ENCODE results near the gene TRMT1L.

Gene TRMT1L

DNA sequence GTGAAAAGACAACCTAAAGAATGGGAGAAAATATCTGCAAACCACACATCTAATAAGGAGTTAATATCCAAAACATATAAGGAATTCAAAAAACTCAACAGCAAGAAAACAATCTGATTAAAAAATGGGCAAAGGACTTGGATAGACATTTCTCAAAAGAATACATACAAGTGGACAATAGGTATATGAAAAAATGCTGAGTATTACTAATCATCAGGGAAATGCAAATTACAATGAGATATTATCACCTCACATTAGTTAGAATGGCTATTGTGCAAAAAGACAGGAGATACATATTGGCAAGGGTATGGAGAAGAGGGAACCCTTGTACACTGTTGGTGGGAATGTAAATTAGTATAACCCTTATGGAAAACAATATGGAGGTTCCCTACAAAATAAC is 44.9 kb downstream of the TRMT1L start:
- DNase-seq, result no peak

GRCh38 chr1:185110145-185110544 is 46.6 kb downstream of the TRMT1L start:
- DNase-seq, result no peak

GRCh38 chr1:185108321-185108720 is 48.4 kb downstream of the TRMT1L start:
- DNase-seq, result no peak

GRCh38 chr1:185105121-185105520 is 51.6 kb downstream of the TRMT1L start:
- DNase-seq, result no peak

DNA sequence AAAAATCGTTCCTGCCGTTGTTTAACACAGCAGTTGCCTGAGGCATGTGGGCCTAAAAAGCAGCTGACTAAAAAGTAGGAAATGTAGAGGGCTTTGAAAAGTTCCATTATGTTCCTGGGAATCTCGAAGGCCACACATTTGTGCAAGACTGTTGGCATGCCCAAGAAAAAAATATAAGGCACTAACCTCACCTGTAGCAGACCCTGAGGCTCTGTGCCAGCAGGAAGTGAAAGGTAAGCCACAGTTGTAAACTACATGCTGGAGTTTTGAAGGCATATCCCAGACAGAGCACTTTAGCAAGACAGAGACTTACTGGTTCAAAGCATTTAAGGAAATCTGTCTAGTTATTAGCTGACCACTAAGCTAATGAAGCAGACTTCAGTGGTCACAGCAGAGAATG is 52.7 kb downstream of the TRMT1L start:
- no peak for DNase-seq

DNA sequence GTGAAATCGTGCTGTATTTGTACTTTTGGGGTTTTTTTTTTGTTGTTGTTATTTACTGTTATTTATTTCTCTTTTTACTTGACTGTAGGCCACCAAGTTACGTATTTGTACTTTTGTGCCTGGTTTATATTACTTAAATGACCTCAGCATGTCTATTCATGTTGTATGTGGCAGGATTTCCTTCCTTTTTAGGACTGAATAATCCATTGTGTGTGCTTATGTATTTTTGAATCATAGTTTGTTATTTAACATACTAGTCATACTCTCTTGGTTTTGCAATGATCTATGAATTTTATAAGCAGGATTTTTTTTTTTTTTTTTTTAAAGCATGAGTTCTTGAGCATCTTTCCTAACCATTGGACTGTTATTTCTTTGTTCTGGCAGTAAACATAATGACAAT is 60.2 kb downstream of the TRMT1L start:
- DNase-seq, result no peak

GRCh38 chr1:185094761-185095160 is 62.0 kb downstream of the TRMT1L start:
- no peak for DNase-seq

DNA sequence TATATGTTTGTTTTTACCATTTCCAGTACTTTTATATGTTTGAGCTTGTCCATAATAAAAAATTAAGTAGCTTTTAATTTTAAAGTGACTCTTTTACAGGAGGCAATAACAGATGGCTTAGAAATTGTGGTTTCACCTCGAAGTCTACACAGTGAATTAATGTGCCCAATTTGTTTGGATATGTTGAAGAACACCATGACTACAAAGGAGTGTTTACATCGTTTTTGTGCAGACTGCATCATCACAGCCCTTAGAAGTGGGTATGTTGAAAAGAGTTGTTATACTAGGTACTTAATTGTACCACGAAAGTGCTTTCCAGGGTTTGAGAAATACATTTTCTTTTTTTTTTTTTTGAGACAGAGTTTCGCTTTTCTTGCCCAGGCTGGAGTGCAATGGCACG is 65.3 kb downstream of the TRMT1L start:
- DNase-seq, result no peak

GRCh38 chr1:185087746-185088145 is 69.0 kb downstream of the TRMT1L start:
- DNase-seq, result no peak

GRCh38 chr1:185087101-185087500 is 69.7 kb downstream of the TRMT1L start:
- no peak for DNase-seq

DNA sequence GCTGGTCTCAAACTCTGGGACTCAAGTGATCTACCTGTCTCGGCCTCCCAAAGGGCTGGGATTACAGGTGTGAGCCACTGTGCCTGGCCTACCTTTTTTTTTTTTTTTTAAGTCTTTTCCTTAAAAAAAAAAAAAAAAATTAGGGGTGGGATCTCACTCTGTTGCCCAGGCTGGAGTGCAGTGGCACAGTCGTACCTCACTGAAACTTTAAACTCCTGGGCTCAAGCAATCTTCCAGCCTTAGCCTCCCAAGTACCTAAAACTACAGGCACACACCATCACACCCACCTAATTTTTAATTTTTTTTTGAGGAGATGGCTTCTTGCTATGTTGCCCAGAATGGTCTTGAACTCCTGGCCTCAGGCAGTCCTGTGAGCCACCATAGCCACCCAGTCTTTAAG is 72.9 kb downstream of the TRMT1L start:
- DNase-seq, result no peak

DNA sequence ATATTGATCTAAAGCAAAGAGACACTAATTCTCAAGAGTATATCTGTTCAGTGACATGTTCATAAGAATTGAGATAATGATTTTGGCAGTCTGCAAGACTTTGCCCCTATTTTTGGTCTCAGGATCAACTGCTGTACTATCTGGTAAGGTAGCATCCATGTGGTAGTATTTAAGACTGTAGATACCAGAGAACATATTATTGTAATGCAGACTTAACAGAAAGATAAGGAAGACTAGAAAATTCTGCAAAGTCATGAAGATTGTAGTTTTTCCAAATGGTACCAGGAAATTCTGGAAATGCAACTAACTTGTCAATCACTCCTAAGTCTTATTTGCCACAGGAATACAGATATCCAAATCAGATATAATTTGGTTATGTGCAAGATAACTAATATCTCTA is 76.3 kb downstream of the TRMT1L start:
- no peak for DNase-seq

DNA sequence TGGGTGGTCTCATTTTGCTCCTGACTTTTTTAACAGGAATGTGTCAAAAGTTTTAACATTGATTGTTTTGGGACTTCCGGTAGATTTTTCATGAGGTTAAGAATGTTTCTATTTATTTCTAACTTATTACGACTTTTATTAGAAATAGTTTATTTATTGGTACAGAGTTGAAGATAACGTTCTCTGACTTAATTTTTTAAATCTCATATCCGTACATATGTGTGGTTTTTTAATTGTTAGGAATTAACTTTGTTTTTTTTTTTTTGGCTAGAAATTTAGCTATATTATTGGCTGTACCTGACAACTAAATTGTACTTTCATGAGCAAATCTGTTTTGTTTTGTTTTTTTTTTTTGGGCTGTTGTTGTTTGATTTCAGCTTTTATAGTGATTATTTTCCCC is 79.4 kb downstream of the TRMT1L start:
- no peak for DNase-seq

DNA sequence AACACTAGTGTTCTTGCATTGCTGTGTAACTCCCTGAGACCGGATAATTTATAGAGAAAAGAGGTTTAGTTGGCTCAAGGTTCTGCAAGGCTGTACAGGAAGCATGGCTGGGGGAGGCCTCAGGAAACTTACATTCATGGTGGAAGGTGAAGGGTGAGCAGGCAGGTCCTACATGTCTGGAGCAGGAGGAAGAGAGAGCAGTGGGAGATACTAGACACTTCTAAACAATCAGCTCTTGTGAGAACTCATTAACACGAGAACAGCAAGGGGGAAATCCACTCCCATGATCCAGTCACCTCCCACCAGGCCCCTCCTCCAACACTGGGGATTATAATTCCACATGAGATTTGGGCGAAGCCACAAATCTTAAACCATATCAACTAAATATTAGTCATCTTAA is 81.3 kb downstream of the TRMT1L start:
- no peak for DNase-seq

DNA sequence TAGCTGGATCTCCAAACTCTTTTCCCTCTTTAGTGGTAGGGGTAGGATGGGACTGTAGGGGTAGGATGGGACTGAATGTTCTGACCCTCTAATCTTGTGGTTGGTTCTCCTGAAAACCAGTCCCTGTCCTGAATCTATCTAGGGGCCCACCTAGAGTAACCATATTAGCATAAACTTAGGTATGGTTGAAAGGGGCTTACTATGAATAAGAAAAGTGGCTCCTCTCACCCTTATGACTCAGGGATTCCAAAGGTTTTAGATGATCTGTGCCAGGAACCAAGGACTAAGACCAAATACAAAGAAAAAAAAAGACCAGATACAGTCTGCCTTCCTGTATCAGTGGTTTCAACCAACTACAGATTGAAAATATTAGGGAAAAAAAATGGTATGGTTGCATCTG is 82.4 kb downstream of the TRMT1L start:
- no peak for DNase-seq

DNA sequence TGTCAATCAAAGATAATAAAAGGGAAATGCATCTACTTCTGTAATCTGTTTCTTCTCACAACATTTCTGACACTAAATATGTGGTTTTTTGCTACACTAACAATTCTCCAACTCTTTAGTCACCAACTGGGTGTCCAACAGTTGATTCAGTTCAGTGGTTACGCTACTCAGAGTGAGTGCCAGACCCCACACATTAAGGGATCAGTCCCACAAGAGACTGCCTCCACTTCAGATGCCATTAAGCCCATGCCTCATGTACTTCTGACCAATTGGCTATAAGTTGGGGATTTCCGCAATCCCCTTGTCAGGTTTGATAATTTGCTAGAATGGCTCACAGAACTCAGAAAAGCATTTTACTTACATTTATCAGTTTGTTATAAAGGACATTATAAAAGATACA is 83.0 kb downstream of the TRMT1L start:
- DNase-seq, result no peak

GRCh38 chr1:185070051-185070450 is 86.7 kb downstream of the TRMT1L start:
- DNase-seq, result no peak

GRCh38 chr1:185069202-185069772 is 87.5 kb downstream of the TRMT1L start:
- no peak for DNase-seq

GRCh38 chr1:185068341-185068740 is 88.4 kb downstream of the TRMT1L start:
- DNase-seq, result no peak

All from NCI-H2081 treated with DMSO at 0.1 percent for 48 hours (cell line).